ENCODE measurements around the gene VASP. TPM values are rescaled to one million over a fixed set of nuclear protein-coding genes. Genes with fewer than 3 reads are reported as not detected.
A peak's percentile ranks its signal among the peaks of the same experiment; 100 is the strongest.

The VASP gene
- total and polyA plus RNA-seq, 3 donors from 2014 or later, result 37.7 to 57.9 (median 52.7) TPM

- H3K27me3 ChIP-seq, result no peaks in the 10 kb centered on the region
- WGBS, 2 donors, result 62 to 86% methylated on average over 11 to 15 of the region's 15 CpGs
- no peaks in the 10 kb centered on the region for H3K9me3 ChIP-seq
- no peak overlapping the region for H3K4me3 ChIP-seq
- H3K27ac ChIP-seq, result no peak overlapping the region
- intact Hi-C loops (cut with DNase I; ENCODE audit: low total_unique reads), result no loop called here
- no peaks in the 10 kb centered on the region for H3K36me3 ChIP-seq (ENCODE audit: low read depth, missing control alignments)
- peak; percentile 65 for DNase-seq
- TF ChIP-seq POLR2A (IDR thresholded peaks at IDR 0.05) (no peak), CTCF (IDR thresholded peaks at IDR 0.05) (peak; percentile 35 to 55 (median 54))
- no peaks in the 10 kb centered on the region for H3K4me1 ChIP-seq
Observed at GRCh38 chr19:45569619-45570421, 62.5 kb downstream of the VASP start.

GRCh38 chr19:45571457-45572220 is 64.4 kb downstream of the VASP start:
- Histone ChIP-seq H3K4me1 (peaks cover under 1% of the 10 kb centered on the region), H3K9me3 (no peaks in the 10 kb centered on the region), H3K36me3 (ENCODE audit: low read depth, missing control alignments) (no peaks in the 10 kb centered on the region), H3K27me3 (no peaks in the 10 kb centered on the region), H3K27ac (no peak overlapping the region), H3K4me3 (no peak overlapping the region)
- no peak for TF ChIP-seq POLR2A (IDR thresholded peaks at IDR 0.05)
- no peak for TF ChIP-seq CTCF (IDR thresholded peaks at IDR 0.05)
- WGBS, 2 donors, result 85 to 89% methylated on average over 8 of the region's 8 CpGs
- DNase-seq, result no peak
- intact Hi-C loops (cut with DNase I; ENCODE audit: low total_unique reads), result no loop called here

- DNase-seq, result no peak
- Histone ChIP-seq H3K36me3 (ENCODE audit: low read depth, missing control alignments) (no peaks in the 10 kb centered on the region), H3K27me3 (no peaks in the 10 kb centered on the region), H3K9me3 (no peaks in the 10 kb centered on the region), H3K4me1 (peaks cover 13% of the 10 kb centered on the region), H3K27ac (no peak overlapping the region), H3K4me3 (no peak overlapping the region)
- 70 to 73% methylated on average over 4 of the region's 4 CpGs for WGBS, 2 donors
- intact Hi-C loops (cut with DNase I; ENCODE audit: low total_unique reads), result no loop called here
- no peak for TF ChIP-seq POLR2A (IDR thresholded peaks at IDR 0.05)
- no peak for TF ChIP-seq CTCF (IDR thresholded peaks at IDR 0.05)
Observed at GRCh38 chr19:45574526-45574925, 67.2 kb downstream of the VASP start.

- H3K36me3 ChIP-seq (ENCODE audit: low read depth, missing control alignments), result no peaks in the 10 kb centered on the region
- no peak for DNase-seq
- H3K9me3 ChIP-seq, result no peaks in the 10 kb centered on the region
- H3K27me3 ChIP-seq, result no peaks in the 10 kb centered on the region
- TF ChIP-seq CTCF (IDR thresholded peaks at IDR 0.05) (no peak), POLR2A (IDR thresholded peaks at IDR 0.05) (no peak)
- H3K4me1 ChIP-seq, result peaks cover 13% of the 10 kb centered on the region
- intact Hi-C loops (cut with DNase I; ENCODE audit: low total_unique reads), result no loop called here
- H3K4me3 ChIP-seq, result no peak overlapping the region
- WGBS, 2 donors, result 93 to 96% methylated on average over 5 of the region's 5 CpGs
- H3K27ac ChIP-seq, result no peak overlapping the region
Observed at GRCh38 chr19:45575216-45575615, 67.9 kb downstream of the VASP start.

Other genes starting within 250 kb of the VASP start
- 10 to 100 TPM; 16.5 to 22.4 TPM for gene CKM, start 184.6 kb upstream of the VASP start, total RNA-seq
- 61.1 TPM for gene CKM, start 184.6 kb upstream of the VASP start, polyA plus RNA-seq (ENCODE audit: insufficient read depth, low read depth, low replicate concordance)
- 10 to 100 TPM in 1 of 2 donors, 1 to 10 TPM in 1; 5.9 to 13.7 TPM for gene KLC3, start 166.7 kb upstream of the VASP start, total RNA-seq
- 6.4 TPM for gene KLC3, start 166.7 kb upstream of the VASP start, polyA plus RNA-seq (ENCODE audit: insufficient read depth, low read depth, low replicate concordance)
- gene ERCC2, start 136.9 kb upstream of the VASP start, total RNA-seq, result 10 to 100 TPM; 46.4 to 49.8 TPM
- 37.5 TPM for gene ERCC2, start 136.9 kb upstream of the VASP start, polyA plus RNA-seq (ENCODE audit: insufficient read depth, low read depth, low replicate concordance)
- 10 to 100 TPM in 1 of 2 donors, 1 to 10 TPM in 1; 9.7 to 12.2 TPM for gene PPP1R13L, start 102.4 kb upstream of the VASP start, total RNA-seq
- gene PPP1R13L, start 102.4 kb upstream of the VASP start, polyA plus RNA-seq (ENCODE audit: insufficient read depth, low read depth, low replicate concordance), result 13.3 TPM
- 10 to 100 TPM; 10.2 to 12.1 TPM for gene POLR1G, start 100.8 kb upstream of the VASP start, total RNA-seq
- 5.8 TPM for gene POLR1G, start 100.8 kb upstream of the VASP start, polyA plus RNA-seq (ENCODE audit: insufficient read depth, low read depth, low replicate concordance)
- gene ERCC1, start 83.6 kb upstream of the VASP start, total RNA-seq, result 10 to 100 TPM; 71.8 to 95.7 TPM
- gene ERCC1, start 83.6 kb upstream of the VASP start, polyA plus RNA-seq (ENCODE audit: insufficient read depth, low read depth, low replicate concordance), result 112 TPM
- gene FOSB, start 39.5 kb upstream of the VASP start, total RNA-seq, result 1 to 10 TPM; 1.2 to 3.9 TPM
- gene FOSB, start 39.5 kb upstream of the VASP start, polyA plus RNA-seq (ENCODE audit: insufficient read depth, low read depth, low replicate concordance), result 22.7 TPM
- 1 to 10 TPM; 5.2 to 5.3 TPM for gene RTN2, start 10.4 kb upstream of the VASP start, total RNA-seq
- 4.2 TPM for gene RTN2, start 10.4 kb upstream of the VASP start, polyA plus RNA-seq (ENCODE audit: insufficient read depth, low read depth, low replicate concordance)
- gene PPM1N, start 9.0 kb upstream of the VASP start, total RNA-seq, result 1 to 10 TPM; 1.9 to 2.3 TPM
- gene PPM1N, start 9.0 kb upstream of the VASP start, polyA plus RNA-seq (ENCODE audit: insufficient read depth, low read depth, low replicate concordance), result 3.4 TPM
- 10 to 100 TPM; 18.3 to 19.3 TPM for gene OPA3, start 77.3 kb downstream of the VASP start, total RNA-seq
- 20.9 TPM for gene OPA3, start 77.3 kb downstream of the VASP start, polyA plus RNA-seq (ENCODE audit: insufficient read depth, low read depth, low replicate concordance)
- 1 to 10 TPM in 1 of 2 donors, under 1 TPM in 1; 0.81 to 1.9 TPM for gene GPR4, start 94.7 kb downstream of the VASP start, total RNA-seq
- gene GPR4, start 94.7 kb downstream of the VASP start, polyA plus RNA-seq (ENCODE audit: insufficient read depth, low read depth, low replicate concordance), result 3.2 TPM
- 10 to 100 TPM; 36.3 to 48.4 TPM for gene EML2, start 131.9 kb downstream of the VASP start, total RNA-seq
- 28.5 TPM for gene EML2, start 131.9 kb downstream of the VASP start, polyA plus RNA-seq (ENCODE audit: insufficient read depth, low read depth, low replicate concordance)
- under 1 TPM; 0.16 to 0.74 TPM for gene GIPR, start 160.7 kb downstream of the VASP start, total RNA-seq
- 0.50 TPM for gene GIPR, start 160.7 kb downstream of the VASP start, polyA plus RNA-seq (ENCODE audit: insufficient read depth, low read depth, low replicate concordance)
- gene SNRPD2, start 184.5 kb downstream of the VASP start, total RNA-seq, result 100 to 1,000 TPM; 111 to 128 TPM
- gene SNRPD2, start 184.5 kb downstream of the VASP start, polyA plus RNA-seq (ENCODE audit: insufficient read depth, low read depth, low replicate concordance), result 242 TPM
- gene QPCTL, start 185.2 kb downstream of the VASP start, total RNA-seq, result 1 to 10 TPM; 5.3 to 6.9 TPM
- 3.5 TPM for gene QPCTL, start 185.2 kb downstream of the VASP start, polyA plus RNA-seq (ENCODE audit: insufficient read depth, low read depth, low replicate concordance)
- gene FBXO46, start 223.4 kb downstream of the VASP start, total RNA-seq, result 10 to 100 TPM; 22.4 to 24.2 TPM
- 20.1 TPM for gene FBXO46, start 223.4 kb downstream of the VASP start, polyA plus RNA-seq (ENCODE audit: insufficient read depth, low read depth, low replicate concordance)
- gene MEIOSIN, start 226.0 kb downstream of the VASP start, total RNA-seq, result 10 to 100 TPM in 1 of 2 donors, 1 to 10 TPM in 1; 9.2 to 13.8 TPM
- gene MEIOSIN, start 226.0 kb downstream of the VASP start, polyA plus RNA-seq (ENCODE audit: insufficient read depth, low read depth, low replicate concordance), result 10.4 TPM

All from testis (tissue), 3 donors.